ENCODE data around the gene ADAMTS16. TPM values are rescaled to one million over a fixed set of nuclear protein-coding genes. Genes with fewer than 3 reads are reported as not detected.

Gene ADAMTS16
- total and polyA plus RNA-seq, 2 experiments from 2014 or later, result 2.2 to 5.9 TPM

DNA sequence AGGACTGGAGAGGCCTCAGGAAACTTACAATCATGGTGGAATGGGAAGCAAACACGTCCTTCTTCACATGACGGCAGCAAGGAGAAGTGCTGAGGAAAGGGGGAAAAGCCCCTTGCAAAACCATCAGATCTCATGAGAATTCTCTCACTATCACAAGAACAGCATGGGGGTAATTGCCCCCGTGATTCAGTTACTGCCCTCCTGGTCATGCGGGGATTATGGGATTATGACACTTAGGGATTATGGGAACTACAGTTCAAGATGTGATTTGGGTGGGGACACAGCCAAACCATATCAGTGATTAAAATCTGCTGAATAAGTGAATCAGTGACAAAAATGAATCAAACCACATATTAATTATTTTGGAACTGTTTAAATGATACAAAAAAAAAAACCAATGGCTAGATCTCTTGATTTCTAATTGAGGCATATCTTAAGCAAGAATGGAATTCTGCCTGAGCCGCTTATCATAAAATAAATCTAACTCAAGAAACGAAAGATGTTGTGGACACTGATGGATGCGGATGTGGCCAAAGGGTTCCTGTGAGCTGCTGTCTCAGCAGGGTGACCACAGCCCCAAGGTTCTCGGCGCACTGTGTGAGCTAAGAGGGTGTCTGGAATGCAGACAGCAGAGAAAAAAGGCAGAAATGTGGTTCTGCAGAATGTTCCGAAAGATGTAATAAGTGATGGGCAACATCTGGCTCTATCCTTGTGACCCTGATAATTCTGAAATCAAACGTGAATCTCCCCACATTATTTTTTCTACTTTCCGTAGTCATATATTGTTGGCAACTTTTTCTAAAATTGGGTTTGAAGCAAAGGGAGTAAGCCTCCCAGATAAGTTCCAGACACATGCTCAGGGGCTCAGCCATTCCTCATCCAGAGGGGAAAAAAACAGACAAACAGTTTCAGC is 175.2 kb downstream of the ADAMTS16 start:
- H4K20me1 ChIP-seq (ENCODE audit: insufficient read depth, poor library complexity, severe bottlenecking), result no peaks in the 10 kb centered on the region
- no peaks in the 10 kb centered on the region for H3K79me2 ChIP-seq
- H3K9me3 ChIP-seq (ENCODE audit: low read depth), result no peaks in the 10 kb centered on the region
- H3K27me3 ChIP-seq, result no peaks in the 10 kb centered on the region
- H3K9me2 ChIP-seq (replicated peaks; ENCODE audit: insufficient read depth), result no peaks in the 10 kb centered on the region
- H3K4me1 ChIP-seq (ENCODE audit: insufficient read depth), result peaks cover 27% of the 10 kb centered on the region
- no peak overlapping the region for H3K4me2 ChIP-seq
- no peak overlapping the region for H2AFZ ChIP-seq
- DNase-seq (ENCODE audit: low spot score), result no peak
- no peak for TF ChIP-seq EZH2phosphoT487 (IDR thresholded peaks at IDR 0.05; ENCODE audit: low read depth, severe bottlenecking, unreplicated experiment)
- TF ChIP-seq, protein P1, sequence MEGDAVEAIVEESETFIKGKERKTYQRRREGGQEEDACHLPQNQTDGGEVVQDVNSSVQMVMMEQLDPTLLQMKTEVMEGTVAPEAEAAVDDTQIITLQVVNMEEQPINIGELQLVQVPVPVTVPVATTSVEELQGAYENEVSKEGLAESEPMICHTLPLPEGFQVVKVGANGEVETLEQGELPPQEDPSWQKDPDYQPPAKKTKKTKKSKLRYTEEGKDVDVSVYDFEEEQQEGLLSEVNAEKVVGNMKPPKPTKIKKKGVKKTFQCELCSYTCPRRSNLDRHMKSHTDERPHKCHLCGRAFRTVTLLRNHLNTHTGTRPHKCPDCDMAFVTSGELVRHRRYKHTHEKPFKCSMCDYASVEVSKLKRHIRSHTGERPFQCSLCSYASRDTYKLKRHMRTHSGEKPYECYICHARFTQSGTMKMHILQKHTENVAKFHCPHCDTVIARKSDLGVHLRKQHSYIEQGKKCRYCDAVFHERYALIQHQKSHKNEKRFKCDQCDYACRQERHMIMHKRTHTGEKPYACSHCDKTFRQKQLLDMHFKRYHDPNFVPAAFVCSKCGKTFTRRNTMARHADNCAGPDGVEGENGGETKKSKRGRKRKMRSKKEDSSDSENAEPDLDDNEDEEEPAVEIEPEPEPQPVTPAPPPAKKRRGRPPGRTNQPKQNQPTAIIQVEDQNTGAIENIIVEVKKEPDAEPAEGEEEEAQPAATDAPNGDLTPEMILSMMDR (IDR thresholded peaks at IDR 0.05; ENCODE audit: poor library complexity), result no peak
- no peak for TF ChIP-seq EZH2 (IDR thresholded peaks at IDR 0.05; ENCODE audit: borderline replicate concordance)
- H3K36me3 ChIP-seq (replicated peaks; ENCODE audit: insufficient read depth, low read depth), result no peaks in the 10 kb centered on the region
- 84% methylated on average over 12 of the region's 12 CpGs for WGBS (ENCODE audit: low lambda C conversion rate, missing lambda C conversion rate)
- no peak overlapping the region for H3K4me3 ChIP-seq
- no peak overlapping the region for H3K27ac ChIP-seq

- H3K4me3 ChIP-seq, result no peak overlapping the region
- H2AFZ ChIP-seq, result no peak overlapping the region
- peaks cover 27% of the 10 kb centered on the region for H3K4me1 ChIP-seq (ENCODE audit: insufficient read depth)
- H4K20me1 ChIP-seq (ENCODE audit: insufficient read depth, poor library complexity, severe bottlenecking), result no peaks in the 10 kb centered on the region
- H3K36me3 ChIP-seq (replicated peaks; ENCODE audit: insufficient read depth, low read depth), result no peaks in the 10 kb centered on the region
- no peaks in the 10 kb centered on the region for H3K9me2 ChIP-seq (replicated peaks; ENCODE audit: insufficient read depth)
- WGBS (ENCODE audit: low lambda C conversion rate, missing lambda C conversion rate), result 53% methylated on average over 1 of the region's 1 CpG
- H3K27me3 ChIP-seq, result no peaks in the 10 kb centered on the region
- H3K9me3 ChIP-seq (ENCODE audit: low read depth), result no peaks in the 10 kb centered on the region
- DNase-seq (ENCODE audit: low spot score), result no peak
- TF ChIP-seq EZH2phosphoT487 (IDR thresholded peaks at IDR 0.05; ENCODE audit: low read depth, severe bottlenecking, unreplicated experiment) (no peak), EZH2 (IDR thresholded peaks at IDR 0.05; ENCODE audit: borderline replicate concordance) (no peak)
- TF ChIP-seq, protein P1 (IDR thresholded peaks at IDR 0.05; ENCODE audit: poor library complexity), result no peak
- no peak overlapping the region for H3K27ac ChIP-seq
- no peak overlapping the region for H3K4me2 ChIP-seq
- no peaks in the 10 kb centered on the region for H3K79me2 ChIP-seq
Observed at GRCh38 chr5:5316334-5316733, 176.2 kb downstream of the ADAMTS16 start.

DNA sequence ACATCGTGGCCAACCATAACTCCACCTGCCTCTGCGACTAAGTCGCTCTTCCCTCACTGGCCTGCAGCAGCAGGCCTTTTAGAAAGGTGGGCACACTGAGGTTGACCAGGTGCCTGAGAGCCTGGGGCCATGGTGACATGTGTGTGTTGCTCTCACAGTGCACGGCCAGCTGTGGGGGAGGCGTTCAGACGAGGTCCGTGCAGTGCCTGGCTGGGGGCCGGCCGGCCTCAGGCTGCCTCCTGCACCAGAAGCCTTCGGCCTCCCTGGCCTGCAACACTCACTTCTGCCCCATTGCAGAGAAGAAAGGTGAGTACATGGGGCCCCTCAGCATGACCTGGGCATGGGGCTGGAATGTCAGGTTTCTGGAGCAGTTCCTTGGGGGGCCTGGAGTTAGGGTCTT is 177.8 kb downstream of the ADAMTS16 start:
- TF ChIP-seq, protein P1 (IDR thresholded peaks at IDR 0.05; ENCODE audit: poor library complexity), result no peak
- TF ChIP-seq EZH2phosphoT487 (IDR thresholded peaks at IDR 0.05; ENCODE audit: low read depth, severe bottlenecking, unreplicated experiment) (no peak), EZH2 (IDR thresholded peaks at IDR 0.05; ENCODE audit: borderline replicate concordance) (no peak)
- H3K27me3 ChIP-seq, result no peaks in the 10 kb centered on the region
- H4K20me1 ChIP-seq (ENCODE audit: insufficient read depth, poor library complexity, severe bottlenecking), result no peaks in the 10 kb centered on the region
- H3K9me2 ChIP-seq (replicated peaks; ENCODE audit: insufficient read depth), result no peaks in the 10 kb centered on the region
- H3K9me3 ChIP-seq (ENCODE audit: low read depth), result no peaks in the 10 kb centered on the region
- H3K4me3 ChIP-seq, result no peak overlapping the region
- peaks cover 15% of the 10 kb centered on the region for H3K4me1 ChIP-seq (ENCODE audit: insufficient read depth)
- no peak for DNase-seq (ENCODE audit: low spot score)
- no peak overlapping the region for H3K4me2 ChIP-seq
- no peaks in the 10 kb centered on the region for H3K79me2 ChIP-seq
- H3K27ac ChIP-seq, result no peak overlapping the region
- no peak overlapping the region for H2AFZ ChIP-seq
- WGBS (ENCODE audit: low lambda C conversion rate, missing lambda C conversion rate), result 89% methylated on average over 10 of the region's 10 CpGs
- H3K36me3 ChIP-seq (replicated peaks; ENCODE audit: insufficient read depth, low read depth), result no peaks in the 10 kb centered on the region

All from hepatocyte (in vitro differentiated cells).